LHCN-M2 (cell line): Measurements from ENCODE around the gene MAEA. TPM values are rescaled to one million over a fixed set of nuclear protein-coding genes. Genes with fewer than 3 reads are reported as not detected.

Experiments
- DNase-seq: peaks from one replicate; pipeline ENCODE4 v3.0.0-alpha.2; 2012; ENCODE audit warnings: low read depth
- total RNA-seq: library from RNA; depleted of rRNA; stranded (reverse); fragments of >200 nt; gene quantifications from 2 replicates; pipeline ENCODE4 v1.2.3, GENCODE V29; 2014

Gene MAEA
- total RNA-seq, 1 experiment from 2014 or later = 94.1 TPM

DNA sequence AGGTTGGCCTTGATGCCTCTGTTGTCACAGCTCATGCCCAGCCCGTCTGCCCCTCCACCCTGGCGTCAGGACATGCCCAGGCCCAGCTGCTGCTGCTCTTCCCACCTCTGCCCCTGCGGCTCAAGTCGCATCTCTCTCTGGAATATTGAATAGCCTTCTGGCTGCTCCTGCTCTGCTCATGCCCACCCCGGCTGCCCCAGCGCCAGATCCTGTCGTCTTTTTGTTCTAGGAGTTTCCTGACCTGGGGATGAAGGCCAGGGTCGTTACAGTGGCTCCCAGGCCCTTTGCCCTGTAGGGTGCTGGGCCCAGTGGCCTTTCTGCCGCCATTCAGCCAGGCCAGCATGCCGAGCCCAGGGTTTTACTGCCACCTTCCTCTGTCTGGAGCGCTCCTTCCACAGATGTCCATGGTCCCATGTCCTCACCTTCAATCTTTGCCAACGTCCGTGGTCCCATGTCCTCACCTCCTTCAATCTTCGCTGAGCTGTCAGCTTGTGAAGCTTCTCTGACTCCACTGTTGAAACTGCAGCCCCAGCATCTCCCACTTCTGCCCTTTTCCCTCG is 9.7 kb downstream of the MAEA start:
- DNase-seq = no peak

DNA sequence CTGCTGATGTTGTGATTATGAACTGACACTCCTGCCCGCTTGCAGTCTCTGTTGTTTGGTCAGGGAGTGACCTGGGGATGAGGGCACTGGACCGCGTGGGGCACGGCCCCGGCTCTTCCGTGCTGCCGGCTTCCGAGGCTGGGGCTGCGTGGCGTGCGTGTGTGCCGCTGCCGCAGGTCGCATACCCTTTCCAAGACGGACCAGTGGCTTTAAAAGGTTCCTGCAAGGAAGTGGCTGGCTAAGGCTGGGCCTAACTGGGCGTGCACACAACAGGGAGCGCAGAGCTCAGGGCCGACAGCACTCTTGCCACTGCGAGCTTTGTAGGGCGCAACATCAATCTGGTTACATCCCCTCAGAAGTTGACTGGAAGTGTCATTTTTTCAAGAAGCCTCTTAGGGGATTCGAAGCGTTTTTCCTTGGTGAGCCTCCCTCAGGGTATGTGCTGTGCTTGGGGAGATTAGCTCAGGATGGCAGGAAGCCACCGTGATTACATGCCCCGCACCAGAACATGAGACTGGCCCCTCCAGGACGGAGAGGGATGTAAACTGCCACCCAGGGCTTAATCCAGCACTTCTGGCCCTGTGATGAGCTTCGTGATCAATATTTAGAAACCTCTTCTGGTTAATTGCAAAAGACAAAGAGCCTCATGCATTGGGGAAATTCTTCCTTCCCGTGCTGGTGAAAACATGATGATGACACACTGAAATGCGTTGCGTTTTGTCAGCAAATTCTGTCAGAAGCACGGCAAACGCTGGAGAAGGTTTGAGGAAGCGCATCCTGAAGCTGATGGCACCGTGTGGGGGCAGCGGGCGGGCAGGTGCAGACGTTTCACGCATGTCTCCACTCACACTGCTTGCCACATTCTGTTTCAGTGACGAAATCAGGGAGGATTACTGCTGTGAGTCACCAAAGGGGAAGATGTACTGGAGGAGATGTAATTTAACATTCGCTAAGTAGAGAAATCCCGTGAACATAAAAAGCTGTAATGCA is 11.1 kb downstream of the MAEA start:
- peak; percentile 96 for DNase-seq

DNA sequence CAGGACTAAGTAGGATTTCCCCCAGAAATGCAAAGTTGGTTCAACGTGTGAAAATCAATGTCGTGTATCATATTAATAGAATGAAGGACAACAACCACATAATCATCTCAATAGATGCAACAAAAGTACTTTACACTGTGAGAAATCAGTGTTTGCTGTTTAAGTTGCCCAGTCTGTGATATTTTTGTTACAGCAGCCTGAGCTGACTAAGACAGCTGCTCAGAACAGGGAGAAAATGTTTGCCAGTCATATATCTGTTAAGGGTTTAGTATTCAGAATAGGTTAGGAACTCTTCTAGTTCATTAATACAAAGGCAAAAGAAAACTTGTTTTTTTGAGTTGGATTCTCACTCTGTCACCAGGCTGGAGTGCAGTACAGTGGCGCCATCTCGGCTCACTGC is 12.5 kb downstream of the MAEA start:
- no peak for DNase-seq

DNA sequence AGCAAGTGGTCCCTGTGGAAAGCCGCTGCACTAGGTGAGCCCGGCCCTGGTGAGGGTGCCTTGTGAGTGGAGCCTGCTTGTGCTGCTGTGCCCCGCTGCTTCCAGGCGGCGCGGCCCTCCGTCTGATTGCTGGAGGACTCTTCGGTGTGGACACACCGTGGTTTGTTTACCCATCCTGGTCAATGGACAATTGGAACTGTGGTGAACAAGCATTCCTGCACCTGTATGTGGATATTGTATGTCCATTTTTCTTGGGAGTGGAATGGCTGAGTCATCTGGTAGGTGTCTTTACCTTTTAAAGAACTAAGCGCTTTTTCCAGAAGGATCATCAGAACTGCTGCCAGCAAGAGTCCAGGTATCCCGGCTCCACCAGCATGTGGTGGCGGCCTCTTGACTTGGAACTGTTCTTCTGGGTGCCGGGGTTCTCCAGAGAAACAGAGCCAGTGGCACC is 15.6 kb downstream of the MAEA start:
- DNase-seq = no peak

DNA sequence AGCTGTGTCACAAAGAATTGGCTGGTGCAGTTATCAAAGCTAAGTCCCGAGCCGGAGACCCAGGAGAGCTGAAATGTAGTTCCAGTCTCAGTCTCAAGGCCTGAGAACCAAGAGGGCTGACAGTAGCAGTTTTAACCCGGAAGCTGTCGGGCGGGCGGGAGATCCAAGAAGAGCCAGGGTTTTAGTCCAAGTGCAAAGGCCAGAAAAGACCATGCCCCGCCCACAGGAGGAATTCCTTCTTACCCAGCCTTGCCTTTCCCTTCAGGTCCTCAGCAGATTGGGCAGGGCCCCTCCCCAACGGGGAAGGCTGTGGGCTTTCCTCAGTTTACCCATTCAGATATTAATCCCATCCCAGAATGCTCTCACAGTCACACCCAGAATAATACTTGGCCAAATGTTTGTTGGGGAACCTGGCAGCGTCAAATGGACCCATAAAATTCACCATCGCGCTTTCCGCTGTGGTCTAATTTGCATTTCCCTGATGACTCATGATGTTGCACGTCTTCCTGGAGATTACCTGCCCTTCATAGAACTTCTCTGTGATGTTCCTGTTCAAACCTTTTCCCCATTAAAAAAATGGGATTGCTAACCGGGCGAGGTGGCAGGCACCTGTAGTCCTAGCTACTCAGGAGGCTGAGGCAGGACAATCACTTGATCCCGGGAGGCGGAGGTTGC is 16.2 kb downstream of the MAEA start:
- DNase-seq = no peak

DNA sequence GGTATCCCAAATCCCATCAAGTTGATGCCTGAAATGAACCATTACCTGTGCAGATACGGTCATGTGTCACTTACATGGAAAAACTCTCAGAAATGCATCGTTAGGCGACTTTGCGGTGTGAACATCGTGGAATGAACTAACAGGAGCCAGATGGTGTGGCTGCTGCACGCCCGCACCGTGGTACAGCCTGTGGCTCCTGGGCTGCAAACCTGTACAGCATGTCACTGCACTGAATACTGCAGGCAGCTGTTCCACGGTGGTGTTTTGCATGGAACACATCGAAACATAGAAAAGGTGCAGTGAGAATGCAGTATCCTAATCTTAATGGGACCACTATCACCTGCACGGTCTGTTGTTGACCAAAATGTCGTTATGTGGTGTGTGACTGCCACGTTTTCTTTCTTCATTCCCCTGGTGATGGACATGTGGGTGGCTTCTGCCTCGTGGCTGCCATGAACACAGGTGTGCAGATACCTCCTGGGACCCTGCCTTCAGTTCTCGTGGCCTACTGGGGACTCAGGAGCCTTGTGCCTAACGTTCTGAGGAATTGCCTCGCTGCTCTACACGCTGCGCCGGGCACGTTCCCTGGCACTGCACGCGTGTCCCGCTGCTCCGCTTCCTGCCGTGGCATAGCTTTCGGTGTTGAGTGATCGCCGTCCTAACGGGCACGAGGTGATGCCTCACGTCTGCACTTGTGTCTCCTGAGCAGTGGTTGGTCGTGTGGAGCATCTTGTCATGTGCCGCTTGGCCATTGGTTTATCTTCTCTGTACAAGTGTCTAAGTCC is 18.5 kb downstream of the MAEA start:
- DNase-seq = no peak

DNA sequence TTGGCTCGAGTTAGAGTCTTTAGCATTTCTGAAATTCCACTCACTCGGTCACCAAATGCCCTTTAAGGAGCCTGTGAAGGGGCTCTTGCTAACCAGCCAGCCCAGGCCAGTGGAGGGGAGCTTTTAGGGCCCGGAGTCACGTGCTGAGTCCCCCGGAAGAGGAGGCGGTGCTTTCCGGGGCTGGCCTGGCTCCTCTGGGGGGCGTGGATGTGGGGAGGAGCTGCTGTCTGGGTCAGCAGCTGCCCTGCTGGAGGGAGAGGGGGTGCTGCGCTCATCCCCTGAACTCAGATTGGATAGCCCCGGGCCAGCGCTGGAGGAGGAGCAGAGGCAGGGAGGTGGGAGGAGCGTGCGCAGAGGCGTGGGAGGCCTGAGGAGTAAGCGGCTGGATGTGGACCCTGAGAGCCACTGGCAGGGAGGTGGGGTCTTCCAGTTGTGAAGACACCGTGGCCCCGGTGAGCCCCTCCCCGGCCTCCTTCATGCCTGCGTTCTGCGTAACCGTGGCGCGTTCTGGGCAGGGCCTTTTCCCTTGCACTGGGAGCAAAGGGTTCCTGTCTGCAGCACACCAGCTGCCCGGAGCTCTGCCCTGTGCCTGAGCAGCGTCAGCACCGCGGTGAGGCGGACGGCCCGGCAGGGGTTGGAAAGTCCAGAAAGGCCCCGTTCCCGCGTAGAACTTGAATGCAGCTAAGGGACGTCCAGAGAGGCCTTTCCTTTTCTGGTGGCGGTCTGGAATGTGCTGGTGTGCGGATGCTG is 19.7 kb downstream of the MAEA start:
- peak; percentile 94 for DNase-seq

DNA sequence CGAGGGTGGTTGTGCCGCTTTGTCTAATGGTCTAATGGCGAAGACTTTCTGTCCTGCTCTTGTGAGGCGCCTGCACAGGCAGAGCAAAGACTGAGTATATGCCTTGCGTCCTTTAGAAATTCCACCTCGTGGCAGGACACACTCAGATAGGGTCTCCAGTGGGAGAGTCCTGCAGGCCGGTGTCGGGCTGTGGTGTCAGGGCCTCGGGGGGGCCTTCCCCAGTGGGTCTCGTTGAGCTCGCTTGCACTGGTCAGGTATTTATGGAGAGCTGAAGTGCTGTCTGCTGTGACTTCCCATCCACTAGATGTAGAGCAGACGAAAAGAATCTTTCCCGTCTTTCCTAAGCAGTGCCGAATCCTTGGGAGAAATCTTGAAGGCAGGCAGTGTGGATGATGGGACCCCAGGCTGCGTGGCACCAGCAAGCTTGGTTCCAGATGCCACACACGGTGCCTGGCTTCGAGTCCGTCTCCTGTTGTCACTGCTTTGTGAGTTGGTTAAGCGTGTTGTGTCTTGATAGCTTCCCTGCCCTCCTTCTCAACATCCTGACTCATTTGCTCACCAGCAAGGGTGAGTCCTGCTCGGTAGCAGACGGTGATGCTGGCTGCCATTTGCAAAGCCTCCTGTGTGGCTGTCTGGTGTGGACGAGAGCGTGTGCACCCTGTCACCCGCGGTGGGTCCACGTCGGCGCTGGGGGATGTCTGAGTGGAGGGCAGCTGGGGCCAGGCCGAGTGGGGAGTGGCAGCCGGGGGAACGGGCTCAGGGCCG is 20.5 kb downstream of the MAEA start:
- no peak for DNase-seq

DNA sequence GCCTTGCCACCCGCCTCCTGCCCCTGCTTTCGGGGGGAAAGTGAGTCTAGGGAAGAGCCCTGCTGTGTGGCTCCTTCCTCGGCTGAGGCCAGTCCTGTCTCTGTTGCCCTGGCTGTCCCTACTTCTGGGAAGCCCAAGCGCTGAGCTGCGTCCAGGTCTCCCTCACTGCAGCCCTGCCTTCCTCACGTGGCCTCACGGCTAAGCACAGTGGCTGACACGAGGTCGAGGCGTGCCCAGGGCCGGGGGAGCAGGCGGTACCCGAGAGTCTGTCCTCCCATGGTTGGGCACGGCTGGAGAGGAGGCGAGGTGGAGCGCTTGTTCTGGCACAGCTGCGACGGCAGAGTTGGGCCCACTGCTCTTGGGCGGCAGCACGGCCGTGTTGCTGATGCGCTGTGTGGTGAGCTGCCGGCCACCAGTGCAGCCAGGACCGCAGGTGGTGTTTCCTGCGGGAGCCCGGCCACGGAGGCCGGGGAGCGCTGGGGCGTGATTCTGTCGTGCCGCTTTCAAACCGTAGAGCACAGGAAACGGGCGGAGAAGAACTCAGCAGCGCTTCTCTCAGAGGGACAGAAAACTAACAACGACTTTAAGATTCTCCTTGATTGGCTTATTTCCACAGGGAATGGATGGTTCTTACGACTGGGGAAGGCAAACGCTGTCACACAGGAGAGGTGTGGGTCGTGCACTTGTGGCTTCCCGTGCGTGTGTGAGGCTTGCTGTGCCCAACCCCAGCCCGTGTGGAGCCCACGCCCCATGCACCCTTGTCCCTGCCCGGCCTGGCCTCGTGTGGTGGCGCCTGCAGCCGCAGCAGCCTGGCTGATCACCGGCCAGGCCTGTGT is 21.3 kb downstream of the MAEA start:
- no peak for DNase-seq

DNA sequence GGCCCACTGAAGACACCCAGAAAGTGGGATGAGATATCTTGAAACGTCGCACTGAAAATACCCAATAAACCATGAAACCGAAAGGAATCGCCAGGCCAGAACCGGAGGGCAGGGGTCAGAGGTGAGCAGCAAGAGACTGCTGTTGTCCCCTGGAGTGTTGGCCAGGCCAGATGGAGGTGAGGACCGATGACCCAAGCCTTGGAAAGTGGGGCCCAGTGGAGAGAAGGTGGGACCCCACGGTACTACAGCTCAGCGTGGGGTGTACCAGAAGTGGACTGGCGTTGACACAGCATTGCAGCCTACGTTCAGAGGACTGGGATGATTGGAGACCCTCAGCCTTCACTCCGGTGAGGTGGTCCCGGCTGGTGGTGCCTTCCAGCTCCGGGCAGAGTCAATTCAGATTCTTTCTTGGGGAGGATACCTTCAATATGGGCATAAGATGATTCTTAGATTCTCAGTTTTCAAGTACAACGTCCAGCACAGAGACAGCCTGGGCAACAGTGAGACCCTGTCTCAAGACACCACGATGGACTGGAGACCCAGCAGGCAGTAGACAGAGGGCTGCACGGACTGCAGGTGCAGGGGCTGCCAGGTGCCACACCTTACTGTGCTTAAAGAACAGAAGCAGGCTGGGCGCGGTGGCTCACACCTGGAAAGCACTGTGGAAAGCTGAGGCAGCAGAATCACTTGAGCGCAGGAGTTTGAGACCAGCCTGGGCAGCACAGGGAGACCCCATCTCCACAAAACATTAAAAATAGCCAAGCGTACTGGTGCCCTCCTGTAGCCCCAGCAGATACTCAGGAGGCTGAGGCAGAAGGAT is 23.3 kb downstream of the MAEA start:
- no peak for DNase-seq

DNA sequence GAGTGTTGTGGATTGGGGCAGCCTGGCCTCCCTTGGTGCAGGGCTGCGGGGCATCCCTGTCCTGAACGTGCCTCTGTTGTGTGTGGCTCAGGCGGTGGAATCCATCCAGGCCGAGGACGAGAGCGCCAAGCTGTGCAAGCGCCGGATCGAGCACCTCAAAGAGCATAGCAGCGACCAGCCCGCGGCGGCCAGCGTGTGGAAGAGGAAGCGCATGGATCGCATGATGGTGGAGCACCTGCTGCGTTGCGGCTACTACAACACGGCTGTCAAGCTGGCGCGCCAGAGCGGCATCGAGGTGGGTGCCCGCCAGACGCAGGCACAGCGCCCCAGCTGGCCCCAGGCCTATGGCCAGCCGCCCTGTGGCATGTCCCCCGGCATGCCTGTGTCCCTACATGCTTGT is 25.6 kb downstream of the MAEA start:
- no peak for DNase-seq

DNA sequence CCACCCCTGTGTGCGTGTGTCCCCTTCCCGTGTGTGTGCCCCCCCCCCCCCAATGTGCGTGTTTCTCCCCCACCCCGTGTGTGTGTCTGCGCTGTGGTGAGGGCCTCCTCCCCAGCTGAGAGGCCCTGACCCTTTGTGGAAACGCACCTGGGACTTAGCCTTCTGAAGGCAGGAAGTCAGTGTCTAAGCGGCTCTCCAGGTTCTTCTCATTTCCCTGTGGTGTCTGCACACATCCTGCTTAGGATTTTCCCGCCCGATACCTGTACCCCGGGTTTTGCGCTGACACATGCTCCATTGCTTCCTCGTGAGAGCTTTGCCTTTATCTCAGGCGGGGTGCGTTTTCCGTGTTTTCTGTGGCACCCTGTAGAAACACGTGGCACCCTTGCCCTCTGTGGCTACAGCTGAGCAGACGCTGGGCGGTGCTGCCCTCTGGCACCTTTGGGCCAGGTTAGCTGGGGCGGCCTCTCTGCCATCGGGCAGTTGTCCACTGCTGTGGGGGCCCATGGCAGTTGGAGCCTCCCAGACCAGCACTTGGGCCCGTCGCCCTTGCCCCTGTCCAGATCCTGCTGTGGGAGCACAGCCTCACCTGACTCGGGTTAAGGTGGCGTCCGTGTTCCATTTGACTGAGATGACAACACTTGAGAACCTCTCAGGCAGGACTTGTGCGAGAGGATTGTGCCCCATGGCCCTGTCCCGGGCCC is 26.3 kb downstream of the MAEA start:
- no peak for DNase-seq

DNA sequence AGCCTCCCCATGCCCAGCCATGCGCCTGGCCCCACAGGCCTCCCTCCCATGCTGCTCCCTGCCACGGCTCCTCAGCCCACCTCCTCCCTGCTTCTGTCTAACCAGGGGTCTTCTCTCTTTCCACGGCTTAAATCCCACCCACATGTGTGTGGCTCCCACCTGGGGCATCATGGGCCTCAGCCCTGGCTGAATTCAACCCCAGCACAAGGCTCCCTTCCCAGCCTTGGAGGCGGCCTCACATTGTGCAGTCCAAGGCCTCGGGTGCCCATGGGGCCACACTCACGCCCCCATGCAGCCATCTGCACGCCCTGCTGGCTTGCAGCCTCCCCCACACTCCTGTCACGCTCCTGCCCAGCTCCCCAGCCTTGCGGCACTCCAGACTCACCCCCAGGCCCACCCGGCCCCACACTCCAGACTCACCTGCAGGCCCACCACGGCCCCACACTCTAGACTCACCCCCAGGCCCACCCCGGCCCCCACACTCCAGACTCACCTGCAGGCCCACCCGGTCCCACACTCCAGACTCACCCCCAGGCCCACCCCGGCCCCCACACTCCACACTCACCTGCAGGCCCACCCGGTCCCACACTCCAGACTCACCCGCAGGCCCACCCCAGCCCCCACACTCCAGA is 27.0 kb downstream of the MAEA start:
- DNase-seq = no peak

DNA sequence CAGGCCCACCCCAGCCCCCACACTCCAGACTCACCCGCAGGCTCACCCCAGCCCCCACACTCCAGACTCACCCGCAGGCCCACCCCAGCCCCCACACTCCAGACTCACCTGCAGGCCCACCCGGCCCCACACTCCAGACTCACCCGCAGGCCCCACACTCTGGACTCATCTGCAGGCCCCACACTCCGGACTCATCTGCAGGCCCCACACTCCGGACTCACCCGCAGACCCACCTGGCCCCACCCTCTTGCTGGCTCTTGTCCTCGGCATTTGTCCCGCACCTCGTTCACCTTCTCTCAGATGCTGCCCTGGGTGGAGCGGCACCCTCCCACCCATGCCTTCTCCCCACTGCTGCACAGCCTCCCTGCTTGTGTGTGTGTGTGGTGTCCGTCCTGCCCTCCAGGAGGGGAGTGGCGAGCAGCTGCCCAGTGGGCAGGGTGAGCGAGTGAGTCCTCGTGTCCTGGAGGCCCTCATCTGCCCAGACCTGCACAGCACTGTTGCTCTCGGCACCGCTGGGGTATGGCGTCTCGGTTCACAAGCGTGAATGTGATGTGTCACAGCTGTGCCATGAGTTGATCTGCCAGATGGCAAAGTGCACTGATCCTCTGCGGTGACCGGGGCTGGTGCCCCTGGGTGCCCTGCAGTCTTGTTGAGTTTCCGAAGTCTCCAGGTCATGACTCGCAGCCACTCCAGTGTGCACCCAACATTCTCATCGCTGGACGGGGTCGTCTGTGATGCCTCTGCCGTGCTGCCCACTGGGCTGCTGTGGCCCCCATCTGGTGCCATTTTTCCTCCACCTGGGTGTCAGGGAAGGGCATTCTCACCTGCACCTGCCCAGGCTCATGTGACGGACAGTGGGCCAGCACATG is 27.7 kb downstream of the MAEA start:
- DNase-seq = no peak

DNA sequence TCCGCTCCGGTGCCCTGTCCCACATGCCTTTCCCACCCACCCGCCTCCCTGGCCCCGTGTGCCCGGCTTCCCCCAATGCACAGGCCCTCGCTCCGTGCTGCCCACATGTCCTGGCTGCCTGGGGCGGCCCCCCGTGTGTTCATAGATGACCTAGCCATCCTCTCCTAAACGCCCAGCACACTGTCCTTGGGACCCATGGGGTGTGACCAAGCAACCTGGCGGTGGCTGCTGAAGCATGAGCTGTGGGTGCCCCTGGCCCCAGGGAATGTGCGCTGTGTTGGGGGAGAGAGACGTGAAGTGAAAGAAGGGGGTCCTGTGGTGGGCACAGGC is 28.3 kb downstream of the MAEA start:
- no peak for DNase-seq

DNA sequence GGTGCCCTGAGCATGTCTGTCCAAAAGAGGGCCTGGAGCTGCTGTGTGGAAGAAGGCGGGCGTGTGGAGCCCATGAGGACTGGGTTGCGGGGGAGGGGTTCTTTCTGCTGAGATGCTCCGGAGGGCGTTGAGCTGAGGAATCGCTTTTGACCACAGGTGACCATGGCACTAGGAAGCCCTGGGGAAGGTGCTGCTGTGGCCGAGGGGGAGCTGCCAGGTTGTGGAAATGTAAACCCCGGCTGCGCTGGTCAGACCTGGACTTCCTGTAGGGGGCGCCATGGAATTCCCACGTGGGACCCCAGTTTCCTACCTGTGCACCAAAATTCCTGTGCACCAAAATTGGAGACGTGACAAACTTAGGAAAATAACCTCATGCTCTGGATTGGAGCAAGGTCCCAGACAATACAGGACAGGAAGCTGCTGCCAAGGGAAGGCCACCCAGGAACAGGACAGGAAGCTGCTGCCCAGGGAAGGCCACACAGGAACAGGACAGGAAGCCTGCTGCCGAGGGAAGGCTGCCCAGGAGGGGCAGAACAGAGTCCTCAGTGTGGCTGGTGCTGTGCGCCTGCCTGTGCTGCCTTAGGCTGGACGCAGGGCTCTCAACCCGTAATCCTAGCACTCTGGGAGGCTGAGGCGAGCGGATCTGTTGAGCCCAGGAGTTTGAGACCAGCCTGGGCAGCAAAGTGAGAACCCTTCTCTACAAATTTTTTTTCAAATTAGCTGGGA is 29.0 kb downstream of the MAEA start:
- DNase-seq = no peak
